WTC11 (cell line): ENCODE data around the gene ITPKB. TPM values are rescaled to one million over a fixed set of nuclear protein-coding genes. Genes with fewer than 3 reads are reported as not detected.

ENCODE experiments used
- ATAC-seq: fragments of 200-7000 bp; cut with Tn5 transposase; 2 replicates; pipeline ENCODE4 v1.10.0; 2021; ENCODE audit warnings: mild to moderate bottlenecking, moderate library complexity
- CTCF ChIA-PET: fragments of 300-600 bp; sonication (Branson Sonifier 250); formaldehyde crosslinking; loops from one replicate; lab custom pipeline; 2021; ENCODE audit warnings: antibody characterized with exemption; lab: Charles Lee
- POLR2A ChIA-PET: fragments of 350-600 bp; sonication (Branson Sonifier 250); formaldehyde crosslinking; loops from one replicate; lab custom pipeline; 2021; ENCODE audit warnings: antibody characterized with exemption; lab: Charles Lee
- DNase-seq: peaks from one replicate; pipeline ENCODE4 v3.0.0; 2021; ENCODE audit warnings: low spot score
- H3K27ac Mint-ChIP-seq: 2 replicates; pipeline ENCODE4 v1.8.0; 2021; ENCODE audit warnings: mixed read lengths
- H3K27me3 Mint-ChIP-seq: 2 replicates; pipeline ENCODE4 v1.8.0; 2021; ENCODE audit warnings: low read depth, mild to moderate bottlenecking, moderate library complexity, mixed read lengths
- H3K36me3 Mint-ChIP-seq: 2 replicates; pipeline ENCODE4 v1.8.0; 2021; ENCODE audit warnings: mixed read lengths
- H3K4me1 Mint-ChIP-seq: 2 replicates; pipeline ENCODE4 v1.8.0; 2022; ENCODE audit warnings: mixed read lengths
- H3K4me3 Mint-ChIP-seq: 2 replicates; pipeline ENCODE4 v1.8.0; 2021; ENCODE audit warnings: mild to moderate bottlenecking, moderate library complexity, mixed read lengths
- H3K9me3 Mint-ChIP-seq: 2 replicates; pipeline ENCODE4 v1.8.0; 2021; ENCODE audit warnings: mixed read lengths
- CREB1 ChIP-seq: sonication (generic); formaldehyde crosslinking; IDR thresholded peaks from 2 replicates; pipeline ENCODE4 v1.8.0; 2023; ENCODE audit warnings: mild to moderate bottlenecking, missing genetic modification reagents
- ELF4 ChIP-seq: sonication (generic); formaldehyde crosslinking; IDR thresholded peaks from 2 replicates; pipeline ENCODE4 v1.8.1; 2022; ENCODE audit warnings: low read depth, mild to moderate bottlenecking, moderate library complexity, missing genetic modification reagents
- FOXJ3 ChIP-seq: sonication (generic); formaldehyde crosslinking; IDR thresholded peaks from 2 replicates; pipeline ENCODE4 v1.9.0; 2021; ENCODE audit warnings: missing genetic modification reagents, mild to moderate bottlenecking, borderline replicate concordance
- GRHL2 ChIP-seq: fragments of 250-450 bp; sonication (Bioruptor Pico); IDR thresholded peaks from 2 replicates; pipeline ENCODE4 v1.8.0; 2022; ENCODE audit warnings: mild to moderate bottlenecking, moderate library complexity; ENCODE audit not compliant: insufficient replicate concordance, severe bottlenecking
- JAZF1 ChIP-seq: fragments of 250-450 bp; sonication (Bioruptor Pico); IDR thresholded peaks from 2 replicates; pipeline ENCODE4 v1.9.0; 2021; ENCODE audit warnings: moderate library complexity, mild to moderate bottlenecking, inconsistent platforms
- MXD4 ChIP-seq: fragments of 250-450 bp; sonication (Bioruptor Pico); IDR thresholded peaks from 2 replicates; pipeline ENCODE4 v1.8.0; 2021; ENCODE audit warnings: mild to moderate bottlenecking, moderate library complexity, borderline replicate concordance
- NR2C2 ChIP-seq: sonication (generic); formaldehyde crosslinking; IDR thresholded peaks from 2 replicates; pipeline ENCODE4 v1.8.0; 2022; ENCODE audit warnings: mild to moderate bottlenecking, missing genetic modification reagents
- NR3C1 ChIP-seq: sonication (generic); formaldehyde crosslinking; conservative IDR thresholded peaks from 2 replicates; pipeline ENCODE4 v1.8.1; 2023; ENCODE audit warnings: low read depth, mild to moderate bottlenecking, missing genetic modification reagents
- OVOL2 ChIP-seq: fragments of 250-450 bp; sonication (Bioruptor Pico); IDR thresholded peaks from 2 replicates; pipeline ENCODE4 v1.9.0; 2021; ENCODE audit warnings: mild to moderate bottlenecking, borderline replicate concordance
- RELA ChIP-seq: sonication (generic); formaldehyde crosslinking; IDR thresholded peaks from 2 replicates; pipeline ENCODE4 v1.8.1; 2022; ENCODE audit warnings: missing genetic modification reagents, mild to moderate bottlenecking, borderline replicate concordance
- SMAD3 ChIP-seq: sonication (generic); formaldehyde crosslinking; IDR thresholded peaks from 2 replicates; pipeline ENCODE4 v1.8.0; 2022; ENCODE audit warnings: missing genetic modification reagents, mild to moderate bottlenecking, borderline replicate concordance
- SOX15 ChIP-seq: fragments of 250-450 bp; sonication (Bioruptor Pico); IDR thresholded peaks from 2 replicates; pipeline ENCODE4 v1.9.0; 2021; ENCODE audit warnings: mild to moderate bottlenecking
- ZNF138 ChIP-seq: sonication (generic); formaldehyde crosslinking; conservative IDR thresholded peaks from 2 replicates; pipeline ENCODE4 v1.8.1; 2022; ENCODE audit warnings: mild to moderate bottlenecking, moderate library complexity, missing genetic modification reagents
- ZNF671 ChIP-seq: fragments of 250-450 bp; sonication (Bioruptor Pico); IDR thresholded peaks from 2 replicates; pipeline ENCODE4 v1.8.0; 2021; ENCODE audit warnings: mild to moderate bottlenecking
- total RNA-seq: library from RNA; stranded (reverse); gene quantifications from 3 replicates; pipeline ENCODE4 v1.2.3, GENCODE V29; 2021
- TF ChIP-seq, protein P1 (sequence below): sonication (generic); formaldehyde crosslinking; IDR thresholded peaks from 2 replicates; pipeline ENCODE4 v1.8.0; 2023; ENCODE audit warnings: missing genetic modification reagents, mild to moderate bottlenecking, borderline replicate concordance
- TF ChIP-seq, protein P2 (sequence below): fragments of 250-450 bp; sonication (Bioruptor Pico); IDR thresholded peaks from 2 replicates; pipeline ENCODE4 v1.9.0; 2021; ENCODE audit warnings: mild to moderate bottlenecking
- TF ChIP-seq, protein P3 (sequence below): sonication (generic); formaldehyde crosslinking; IDR thresholded peaks from 2 replicates; pipeline ENCODE4 v1.8.1; 2023; ENCODE audit warnings: mild to moderate bottlenecking, missing genetic modification reagents, borderline replicate concordance
- TF ChIP-seq, protein P4 (sequence below): sonication (generic); formaldehyde crosslinking; IDR thresholded peaks from 2 replicates; pipeline ENCODE4 v1.8.1; 2022; ENCODE audit warnings: mild to moderate bottlenecking, moderate library complexity, missing genetic modification reagents
- TF ChIP-seq, protein P5 (sequence below): sonication (generic); formaldehyde crosslinking; IDR thresholded peaks from 2 replicates; pipeline ENCODE4 v1.8.0; 2022; ENCODE audit warnings: mild to moderate bottlenecking, missing genetic modification reagents
- TF ChIP-seq, protein P6 (sequence below): fragments of 200-600 bp; IDR thresholded peaks from 2 replicates; pipeline ENCODE4 v1.8.0; 2022; ENCODE audit warnings: antibody characterized with exemption
- TF ChIP-seq, protein P7 (sequence below): sonication (generic); formaldehyde crosslinking; IDR thresholded peaks from 2 replicates; pipeline ENCODE4 v1.8.1; 2022; ENCODE audit warnings: missing genetic modification reagents, borderline replicate concordance

The ITPKB gene
- total RNA-seq, 1 experiment from 2014 or later = 15.6 TPM

DNA sequence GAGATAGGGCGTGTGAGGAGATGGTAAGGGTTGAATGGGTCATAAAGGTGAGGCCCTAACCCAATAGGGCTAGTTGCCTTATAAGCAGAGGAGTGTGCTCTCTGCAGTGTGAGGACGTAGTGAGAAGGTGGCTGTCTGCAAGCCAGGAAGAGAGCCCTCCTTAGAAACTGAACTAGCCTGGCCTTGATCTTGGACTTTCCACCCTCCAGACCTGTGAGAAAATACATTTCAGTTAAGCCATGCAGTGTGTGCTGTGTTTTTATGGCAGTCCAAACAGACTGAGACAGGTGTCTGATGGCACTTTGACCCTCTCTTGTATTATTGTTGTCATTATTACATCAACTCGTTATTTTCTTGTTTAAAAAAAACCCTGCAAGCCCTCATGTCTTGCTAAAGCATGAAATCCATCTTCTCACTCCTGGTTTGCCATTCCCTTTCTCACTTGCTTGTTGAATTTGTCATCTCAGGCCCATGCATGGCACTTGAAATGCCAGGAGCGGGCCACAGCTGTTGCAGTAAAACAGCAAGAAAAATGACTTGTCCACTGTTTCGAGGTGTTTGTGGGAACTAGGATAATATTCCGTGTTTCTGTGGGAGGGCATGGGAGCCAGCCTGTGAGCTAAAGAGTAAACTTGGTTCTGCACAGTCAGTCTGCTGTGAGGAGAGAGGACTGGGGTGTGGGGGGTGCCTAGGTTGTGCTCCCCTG is 111.9 kb downstream of the ITPKB start (continued):
- TF ChIP-seq, protein P1, sequence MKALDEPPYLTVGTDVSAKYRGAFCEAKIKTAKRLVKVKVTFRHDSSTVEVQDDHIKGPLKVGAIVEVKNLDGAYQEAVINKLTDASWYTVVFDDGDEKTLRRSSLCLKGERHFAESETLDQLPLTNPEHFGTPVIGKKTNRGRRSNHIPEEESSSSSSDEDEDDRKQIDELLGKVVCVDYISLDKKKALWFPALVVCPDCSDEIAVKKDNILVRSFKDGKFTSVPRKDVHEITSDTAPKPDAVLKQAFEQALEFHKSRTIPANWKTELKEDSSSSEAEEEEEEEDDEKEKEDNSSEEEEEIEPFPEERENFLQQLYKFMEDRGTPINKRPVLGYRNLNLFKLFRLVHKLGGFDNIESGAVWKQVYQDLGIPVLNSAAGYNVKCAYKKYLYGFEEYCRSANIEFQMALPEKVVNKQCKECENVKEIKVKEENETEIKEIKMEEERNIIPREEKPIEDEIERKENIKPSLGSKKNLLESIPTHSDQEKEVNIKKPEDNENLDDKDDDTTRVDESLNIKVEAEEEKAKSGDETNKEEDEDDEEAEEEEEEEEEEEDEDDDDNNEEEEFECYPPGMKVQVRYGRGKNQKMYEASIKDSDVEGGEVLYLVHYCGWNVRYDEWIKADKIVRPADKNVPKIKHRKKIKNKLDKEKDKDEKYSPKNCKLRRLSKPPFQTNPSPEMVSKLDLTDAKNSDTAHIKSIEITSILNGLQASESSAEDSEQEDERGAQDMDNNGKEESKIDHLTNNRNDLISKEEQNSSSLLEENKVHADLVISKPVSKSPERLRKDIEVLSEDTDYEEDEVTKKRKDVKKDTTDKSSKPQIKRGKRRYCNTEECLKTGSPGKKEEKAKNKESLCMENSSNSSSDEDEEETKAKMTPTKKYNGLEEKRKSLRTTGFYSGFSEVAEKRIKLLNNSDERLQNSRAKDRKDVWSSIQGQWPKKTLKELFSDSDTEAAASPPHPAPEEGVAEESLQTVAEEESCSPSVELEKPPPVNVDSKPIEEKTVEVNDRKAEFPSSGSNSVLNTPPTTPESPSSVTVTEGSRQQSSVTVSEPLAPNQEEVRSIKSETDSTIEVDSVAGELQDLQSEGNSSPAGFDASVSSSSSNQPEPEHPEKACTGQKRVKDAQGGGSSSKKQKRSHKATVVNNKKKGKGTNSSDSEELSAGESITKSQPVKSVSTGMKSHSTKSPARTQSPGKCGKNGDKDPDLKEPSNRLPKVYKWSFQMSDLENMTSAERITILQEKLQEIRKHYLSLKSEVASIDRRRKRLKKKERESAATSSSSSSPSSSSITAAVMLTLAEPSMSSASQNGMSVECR = no peak
- TF ChIP-seq MXD4 (CRISPR knock-in tag) (no peak), ZNF671 (CRISPR knock-in tag) (no peak)
- TF ChIP-seq, protein P2, sequence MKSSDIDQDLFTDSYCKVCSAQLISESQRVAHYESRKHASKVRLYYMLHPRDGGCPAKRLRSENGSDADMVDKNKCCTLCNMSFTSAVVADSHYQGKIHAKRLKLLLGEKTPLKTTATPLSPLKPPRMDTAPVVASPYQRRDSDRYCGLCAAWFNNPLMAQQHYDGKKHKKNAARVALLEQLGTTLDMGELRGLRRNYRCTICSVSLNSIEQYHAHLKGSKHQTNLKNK = no peak

DNA sequence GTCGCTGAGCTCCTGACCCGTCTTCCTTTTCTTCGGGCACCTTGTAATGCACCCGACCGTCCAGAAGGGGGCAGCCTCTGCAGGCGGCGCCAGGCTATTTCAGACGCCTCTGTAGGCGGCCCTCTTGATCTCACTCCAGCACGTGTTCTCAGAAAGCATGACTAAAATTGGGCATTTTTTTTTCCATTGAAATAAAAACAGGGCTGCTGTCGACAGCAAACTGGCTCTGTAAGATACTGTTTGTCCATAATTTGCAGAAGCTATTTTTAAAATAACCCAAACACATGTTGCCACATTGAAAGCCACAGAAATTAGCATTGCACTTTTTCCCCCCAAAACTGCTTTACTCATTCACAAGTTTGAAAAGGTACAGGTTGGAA is 112.5 kb downstream of the ITPKB start:
- no peak overlapping the region for H3K4me3 Mint-ChIP-seq
- TF ChIP-seq, protein P3, sequence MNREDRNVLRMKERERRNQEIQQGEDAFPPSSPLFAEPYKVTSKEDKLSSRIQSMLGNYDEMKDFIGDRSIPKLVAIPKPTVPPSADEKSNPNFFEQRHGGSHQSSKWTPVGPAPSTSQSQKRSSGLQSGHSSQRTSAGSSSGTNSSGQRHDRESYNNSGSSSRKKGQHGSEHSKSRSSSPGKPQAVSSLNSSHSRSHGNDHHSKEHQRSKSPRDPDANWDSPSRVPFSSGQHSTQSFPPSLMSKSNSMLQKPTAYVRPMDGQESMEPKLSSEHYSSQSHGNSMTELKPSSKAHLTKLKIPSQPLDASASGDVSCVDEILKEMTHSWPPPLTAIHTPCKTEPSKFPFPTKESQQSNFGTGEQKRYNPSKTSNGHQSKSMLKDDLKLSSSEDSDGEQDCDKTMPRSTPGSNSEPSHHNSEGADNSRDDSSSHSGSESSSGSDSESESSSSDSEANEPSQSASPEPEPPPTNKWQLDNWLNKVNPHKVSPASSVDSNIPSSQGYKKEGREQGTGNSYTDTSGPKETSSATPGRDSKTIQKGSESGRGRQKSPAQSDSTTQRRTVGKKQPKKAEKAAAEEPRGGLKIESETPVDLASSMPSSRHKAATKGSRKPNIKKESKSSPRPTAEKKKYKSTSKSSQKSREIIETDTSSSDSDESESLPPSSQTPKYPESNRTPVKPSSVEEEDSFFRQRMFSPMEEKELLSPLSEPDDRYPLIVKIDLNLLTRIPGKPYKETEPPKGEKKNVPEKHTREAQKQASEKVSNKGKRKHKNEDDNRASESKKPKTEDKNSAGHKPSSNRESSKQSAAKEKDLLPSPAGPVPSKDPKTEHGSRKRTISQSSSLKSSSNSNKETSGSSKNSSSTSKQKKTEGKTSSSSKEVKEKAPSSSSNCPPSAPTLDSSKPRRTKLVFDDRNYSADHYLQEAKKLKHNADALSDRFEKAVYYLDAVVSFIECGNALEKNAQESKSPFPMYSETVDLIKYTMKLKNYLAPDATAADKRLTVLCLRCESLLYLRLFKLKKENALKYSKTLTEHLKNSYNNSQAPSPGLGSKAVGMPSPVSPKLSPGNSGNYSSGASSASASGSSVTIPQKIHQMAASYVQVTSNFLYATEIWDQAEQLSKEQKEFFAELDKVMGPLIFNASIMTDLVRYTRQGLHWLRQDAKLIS (CRISPR knock-in tag) = no peak
- TF ChIP-seq SOX15 (CRISPR knock-in tag) (no peak), ELF4 (no peak), NR3C1 (CRISPR knock-in tag) (no peak), JAZF1 (CRISPR knock-in tag) (no peak), RELA (CRISPR knock-in tag) (no peak), GRHL2 (CRISPR knock-in tag) (no peak), CREB1 (CRISPR knock-in tag) (no peak), SMAD3 (0 out of 2 replicates have a peak, but pooled peaks have one; percentile 15), OVOL2 (CRISPR knock-in tag) (no peak), NR2C2 (no peak), ZNF138 (CRISPR knock-in tag) (no peak), FOXJ3 (CRISPR knock-in tag) (no peak)
- TF ChIP-seq, protein P4, sequence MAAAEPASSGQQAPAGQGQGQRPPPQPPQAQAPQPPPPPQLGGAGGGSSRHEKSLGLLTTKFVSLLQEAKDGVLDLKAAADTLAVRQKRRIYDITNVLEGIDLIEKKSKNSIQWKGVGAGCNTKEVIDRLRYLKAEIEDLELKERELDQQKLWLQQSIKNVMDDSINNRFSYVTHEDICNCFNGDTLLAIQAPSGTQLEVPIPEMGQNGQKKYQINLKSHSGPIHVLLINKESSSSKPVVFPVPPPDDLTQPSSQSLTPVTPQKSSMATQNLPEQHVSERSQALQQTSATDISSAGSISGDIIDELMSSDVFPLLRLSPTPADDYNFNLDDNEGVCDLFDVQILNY (CRISPR knock-in tag) = no peak
- TF ChIP-seq, protein P5, sequence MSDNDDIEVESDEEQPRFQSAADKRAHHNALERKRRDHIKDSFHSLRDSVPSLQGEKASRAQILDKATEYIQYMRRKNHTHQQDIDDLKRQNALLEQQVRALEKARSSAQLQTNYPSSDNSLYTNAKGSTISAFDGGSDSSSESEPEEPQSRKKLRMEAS (CRISPR knock-in tag) = peak; percentile 93
- TF ChIP-seq, protein P6, sequence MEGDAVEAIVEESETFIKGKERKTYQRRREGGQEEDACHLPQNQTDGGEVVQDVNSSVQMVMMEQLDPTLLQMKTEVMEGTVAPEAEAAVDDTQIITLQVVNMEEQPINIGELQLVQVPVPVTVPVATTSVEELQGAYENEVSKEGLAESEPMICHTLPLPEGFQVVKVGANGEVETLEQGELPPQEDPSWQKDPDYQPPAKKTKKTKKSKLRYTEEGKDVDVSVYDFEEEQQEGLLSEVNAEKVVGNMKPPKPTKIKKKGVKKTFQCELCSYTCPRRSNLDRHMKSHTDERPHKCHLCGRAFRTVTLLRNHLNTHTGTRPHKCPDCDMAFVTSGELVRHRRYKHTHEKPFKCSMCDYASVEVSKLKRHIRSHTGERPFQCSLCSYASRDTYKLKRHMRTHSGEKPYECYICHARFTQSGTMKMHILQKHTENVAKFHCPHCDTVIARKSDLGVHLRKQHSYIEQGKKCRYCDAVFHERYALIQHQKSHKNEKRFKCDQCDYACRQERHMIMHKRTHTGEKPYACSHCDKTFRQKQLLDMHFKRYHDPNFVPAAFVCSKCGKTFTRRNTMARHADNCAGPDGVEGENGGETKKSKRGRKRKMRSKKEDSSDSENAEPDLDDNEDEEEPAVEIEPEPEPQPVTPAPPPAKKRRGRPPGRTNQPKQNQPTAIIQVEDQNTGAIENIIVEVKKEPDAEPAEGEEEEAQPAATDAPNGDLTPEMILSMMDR = peak; percentile 98
- TF ChIP-seq, protein P7, sequence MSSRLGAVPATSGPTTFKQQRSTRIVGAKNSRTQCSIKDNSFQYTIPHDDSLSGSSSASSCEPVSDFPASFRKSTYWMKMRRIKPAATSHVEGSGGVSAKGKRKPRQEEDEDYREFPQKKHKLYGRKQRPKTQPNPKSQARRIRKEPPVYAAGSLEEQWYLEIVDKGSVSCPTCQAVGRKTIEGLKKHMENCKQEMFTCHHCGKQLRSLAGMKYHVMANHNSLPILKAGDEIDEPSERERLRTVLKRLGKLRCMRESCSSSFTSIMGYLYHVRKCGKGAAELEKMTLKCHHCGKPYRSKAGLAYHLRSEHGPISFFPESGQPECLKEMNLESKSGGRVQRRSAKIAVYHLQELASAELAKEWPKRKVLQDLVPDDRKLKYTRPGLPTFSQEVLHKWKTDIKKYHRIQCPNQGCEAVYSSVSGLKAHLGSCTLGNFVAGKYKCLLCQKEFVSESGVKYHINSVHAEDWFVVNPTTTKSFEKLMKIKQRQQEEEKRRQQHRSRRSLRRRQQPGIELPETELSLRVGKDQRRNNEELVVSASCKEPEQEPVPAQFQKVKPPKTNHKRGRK (CRISPR knock-in tag) = no peak

More for the DNA sequence above, 112.5 kb downstream of the ITPKB start:
- H3K9me3 Mint-ChIP-seq = peaks cover 5% of the 10 kb centered on the region
- peaks cover 35% of the 10 kb centered on the region for H3K27me3 Mint-ChIP-seq
- ATAC-seq = peak; percentile 92
- ChIA-PET POLR2A (interaction anchor here (0.9 kb wide), 1 partner anchor 11 kb away, joined by 3 read pairs; no protein-coding TSS in a partner anchor), CTCF (interaction anchor here (0.5 to 2.0 kb wide), 99 partner anchors 9 to 559 kb away, joined by 3 to 45 read pairs (median 4); partner anchors contain the start of genes COQ8A, ITPKB, PARP1 and PSEN2)
- DNase-seq = peak; percentile 84
- peaks cover 5% of the 10 kb centered on the region; the same call in 1 of the 2 replicates for H3K36me3 Mint-ChIP-seq
- H3K27ac Mint-ChIP-seq = no peak overlapping the region
- no peaks in the 10 kb centered on the region for H3K4me1 Mint-ChIP-seq
